HCT116 (cell line): ENCODE measurements around the gene NTNG2. TPM values are rescaled to one million over a fixed set of nuclear protein-coding genes. Genes with fewer than 3 reads are reported as not detected.

Experiments
- ATAC-seq: fragments of 200-7000 bp; cut with Tn5 transposase; 2 replicates; pipeline ENCODE4 v1.9.1; 2020; ENCODE audit warnings: mild to moderate bottlenecking, moderate library complexity
- BruUV-seq: library from RNA; stranded (reverse); fragments of 400-500 nt; replicated peaks from 2 replicates; lab custom pipeline; 2021; lab: Mats Ljungman, UMichigan
- CTCF ChIA-PET: fragments of 300-600 bp; sonication (Branson Sonifier 250); formaldehyde crosslinking; loops from one replicate; lab custom pipeline; 2021; ENCODE audit warnings: antibody characterized with exemption; lab: Charles Lee
- POLR2A ChIA-PET: fragments of 300-600, 350-600 bp; sonication (Branson Sonifier 250); formaldehyde crosslinking; loops from one replicate; lab custom pipeline; 2021; ENCODE audit warnings: antibody characterized with exemption; lab: Charles Lee
- RAD21 ChIA-PET, 2 experiments: fragments of 300-600 bp; sonication (Branson Sonifier 250); formaldehyde crosslinking; loops; one replicate each; lab custom pipeline; 2023; ENCODE audit warnings: low total read pairs in 2 of 2; ENCODE audit not compliant: uncharacterized antibody in 2 of 2, unreplicated experiment in 2 of 2, low non-redundant PET in 1 of 2; lab: Charles Lee
- DNase-seq: peaks from one replicate; pipeline ENCODE4 v3.0.0-alpha.2; 2010; ENCODE audit warnings: low read depth, low spot score
- H2AFZ ChIP-seq: fragments of 200-600 bp; shearing (Covaris generic), sonication (generic); 2 replicates; pipeline ENCODE4 v1.6.1; 2017; ENCODE audit warnings: low read depth, mixed run types, mixed read lengths, antibody characterized with exemption, low read length; ENCODE audit not compliant: poor library complexity, severe bottlenecking
- H3K27ac ChIP-seq: 2 replicates; pipeline ENCODE4 v1.5.1; 2012; ENCODE audit warnings: low read depth, low read length
- H3K27me3 ChIP-seq: fragments of 200-600 bp; sonication (generic); 2 replicates; pipeline ENCODE4 v1.6.1; 2016; ENCODE audit warnings: mixed run types, low read length, mixed read lengths; ENCODE audit not compliant: insufficient read depth
- H3K36me3 ChIP-seq, 2 experiments: fragments of 200-500 bp in 1 of 2; fragments of 200-600 bp in 1 of 2; sonication (Bioruptor generic) in 1 of 2; sonication (generic) in 1 of 2; 2 replicates each; pipeline versions ENCODE4 v1.5.1 to v1.6.1; 2014 to 2016; ENCODE audit warnings: low read length in 2 of 2, inconsistent platforms in 1 of 2, mixed read lengths in 1 of 2, mixed run types in 1 of 2; ENCODE audit not compliant: insufficient read depth in 2 of 2, control insufficient read depth in 1 of 2
- H3K4me1 ChIP-seq, 2 experiments: fragments of 200-600 bp in 1 of 2; sonication (generic) in 1 of 2; 2 replicates each; pipeline versions ENCODE4 v1.5.1 to v1.6.1; 2012 to 2017; ENCODE audit warnings: low read length in 2 of 2, inconsistent platforms in 1 of 2, mild to moderate bottlenecking in 1 of 2, mixed read lengths in 1 of 2, mixed run types in 1 of 2, moderate library complexity in 1 of 2; ENCODE audit not compliant: insufficient read depth in 2 of 2, control insufficient read depth in 1 of 2
- H3K4me2 ChIP-seq: fragments of 200-600 bp; sonication (generic); 2 replicates; pipeline ENCODE4 v1.6.1; 2017; ENCODE audit warnings: mixed run types, low read length, mixed read lengths
- H3K4me3 ChIP-seq, 2 experiments: fragments of 200-600 bp in 1 of 2; sonication (generic) in 1 of 2; replicated peaks in 1 of 2; 2 replicates each; pipeline ENCODE4 v1.5.1; 2011 to 2016; ENCODE audit warnings: low read length in 2 of 2, control low read depth in 1 of 2, low read depth in 1 of 2, mild to moderate bottlenecking in 1 of 2, mixed read lengths in 1 of 2, mixed run types in 1 of 2
- H3K79me2 ChIP-seq: fragments of 200-600 bp; sonication (generic); 2 replicates; pipeline ENCODE4 v1.6.1; 2017; ENCODE audit warnings: mild to moderate bottlenecking, mixed run types, low read length, moderate library complexity, mixed read lengths; ENCODE audit not compliant: insufficient read depth
- H3K9ac ChIP-seq: fragments of 200-600 bp; sonication (generic); 2 replicates; pipeline ENCODE4 v1.6.1; 2016; ENCODE audit warnings: low read length, mixed read lengths
- H3K9me2 ChIP-seq: fragments of 200-600 bp; sonication (generic), shearing (Covaris generic); 2 replicates; pipeline ENCODE4 v1.6.1; 2017; ENCODE audit warnings: mixed run types, mild to moderate bottlenecking, moderate library complexity; ENCODE audit not compliant: insufficient read depth
- H3K9me3 ChIP-seq, 2 experiments: fragments of 200-500 bp in 1 of 2; fragments of 200-600 bp in 1 of 2; sonication (Bioruptor generic) in 1 of 2; sonication (generic) in 1 of 2; 2 replicates each; pipeline ENCODE4 v1.6.1; 2014 to 2017; ENCODE audit warnings: low read length in 2 of 2, mixed read lengths in 2 of 2, inconsistent platforms in 1 of 2, low read depth in 1 of 2, mild to moderate bottlenecking in 1 of 2, mixed run types in 1 of 2, moderate library complexity in 1 of 2; ENCODE audit not compliant: control insufficient read depth in 1 of 2, insufficient read depth in 1 of 2
- H4K20me1 ChIP-seq: fragments of 200-600 bp; sonication (generic), shearing (Covaris generic); 2 replicates; pipeline ENCODE4 v1.6.1; 2017; ENCODE audit warnings: mixed run types, mild to moderate bottlenecking, moderate library complexity; ENCODE audit not compliant: insufficient read depth
- ATF3 ChIP-seq: IDR thresholded peaks from 2 replicates; pipeline ENCODE4 v1.6.1; 2012
- EGR1 ChIP-seq: IDR thresholded peaks from 2 replicates; pipeline ENCODE4 v1.6.1; 2012; ENCODE audit warnings: low read depth
- EZH2 ChIP-seq: fragments of 200-600 bp; sonication (generic); IDR thresholded peaks from 2 replicates; pipeline ENCODE4 v1.6.1; 2017; ENCODE audit warnings: antibody characterized with exemption, mixed run types
- EZH2phosphoT487 ChIP-seq: fragments of 200-600 bp; IDR thresholded peaks from 2 replicates; pipeline ENCODE4 v1.6.1; 2018; ENCODE audit warnings: antibody characterized with exemption, borderline replicate concordance
- FOSL1 ChIP-seq: IDR thresholded peaks from 2 replicates; pipeline ENCODE4 v1.6.1; 2012; ENCODE audit warnings: low read depth
- MAX ChIP-seq: IDR thresholded peaks from 2 replicates; pipeline ENCODE4 v1.6.1; 2012
- RAD21 ChIP-seq: IDR thresholded peaks from 2 replicates; pipeline ENCODE4 v1.6.1; 2012; ENCODE audit warnings: low read depth, mild to moderate bottlenecking
- SIN3A ChIP-seq: IDR thresholded peaks from 2 replicates; pipeline ENCODE4 v1.6.1; 2012; ENCODE audit warnings: low read depth
- SP1 ChIP-seq: IDR thresholded peaks from 2 replicates; pipeline ENCODE4 v1.6.1; 2012; ENCODE audit warnings: low read depth
- SRF ChIP-seq: IDR thresholded peaks from 2 replicates; pipeline ENCODE4 v1.6.1; 2012; ENCODE audit warnings: low read depth
- TCF7L2 ChIP-seq: IDR thresholded peaks from 2 replicates; pipeline ENCODE4 v1.7.0; 2011; ENCODE audit warnings: borderline replicate concordance, inconsistent platforms; ENCODE audit not compliant: insufficient read depth, insufficient read length; ENCODE audit errors: extremely low read depth
- YY1 ChIP-seq: IDR thresholded peaks from 2 replicates; pipeline ENCODE4 v1.6.1; 2011; ENCODE audit warnings: low read length, low read depth, moderate library complexity, mild to moderate bottlenecking; ENCODE audit not compliant: insufficient replicate concordance; ENCODE audit errors: extremely low read depth
- ZFX ChIP-seq: fragments of 450-650 bp; IDR thresholded peaks from 2 replicates; pipeline ENCODE4 v1.6.1; 2017
- ZNF274 ChIP-seq: fragments of 200-500 bp; sonication (Bioruptor generic); IDR thresholded peaks from 2 replicates; pipeline ENCODE4 v1.6.1; 2014; ENCODE audit warnings: mild to moderate bottlenecking, low read depth, low read length, inconsistent platforms
- intact Hi-C: fragments of 100-400 bp; cut with micrococcal nuclease; formaldehyde crosslinking; loops from 2 replicates; pipeline ENCODE4 v1.10.0; 2022
- total RNA-seq: library from RNA; stranded (reverse); gene quantifications from one replicate; pipeline ENCODE4 v1.2.1, GENCODE V29; 2021; ENCODE audit not compliant: unreplicated experiment

The NTNG2 gene
- total RNA-seq, 1 experiment from 2014 or later: 2.5 TPM

- H4K20me1 ChIP-seq: no peaks in the 10 kb centered on the region
- BruUV-seq: no TSS peak
- TF ChIP-seq ATF3 (no peak), EZH2 (no peak), YY1 (no peak), SIN3A (no peak), SRF (no peak), ZFX (no peak), MAX (no peak), FOSL1 (no peak), EGR1 (no peak), TCF7L2 (no peak)
- no peak for DNase-seq
- CTCF ChIA-PET: no interaction called here
- H3K9ac ChIP-seq: no peak overlapping the region
- H3K9me3 ChIP-seq: 0 out of 4 replicates have a peak, but pooled peaks cover 0 to 4% of the 10 kb centered on the region in 2 experiments
- 0 out of 4 replicates have a peak, but pooled peaks cover 0 to 3% of the 10 kb centered on the region in 2 experiments for H3K4me1 ChIP-seq
- no peak overlapping the region for H3K4me3 ChIP-seq
- H3K27me3 ChIP-seq: peaks cover 9% of the 10 kb centered on the region; the same call in 1 of the 2 replicates
- H3K27ac ChIP-seq: no peak overlapping the region
- RAD21 ChIA-PET: no interaction called here
- H3K4me2 ChIP-seq: no peak overlapping the region
- no peaks in the 10 kb centered on the region for H3K9me2 ChIP-seq
- ATAC-seq: no peak
- intact Hi-C loops: no loop called here
- POLR2A ChIA-PET: no interaction called here
- no peak overlapping the region for H2AFZ ChIP-seq
- no peaks in the 10 kb centered on the region for H3K36me3 ChIP-seq
- H3K79me2 ChIP-seq: no peaks in the 10 kb centered on the region
Measured at GRCh38 chr9:132197856-132198550, 36.1 kb downstream of the NTNG2 start.

GRCh38 chr9:132199056-132199455 lies 37.2 kb downstream of the NTNG2 start:
- ChIA-PET RAD21 (no interaction called here), CTCF (no interaction called here)
- intact Hi-C loops: no loop called here
- BruUV-seq: no TSS peak
- Histone ChIP-seq H3K4me2 (no peak overlapping the region), H3K4me3 (no peak overlapping the region), H3K4me1 (0 out of 4 replicates have a peak, but pooled peaks cover 0 to 3% of the 10 kb centered on the region in 2 experiments), H3K36me3 (no peaks in the 10 kb centered on the region), H3K9me3 (0 out of 4 replicates have a peak, but pooled peaks cover 0 to 4% of the 10 kb centered on the region in 2 experiments), H3K79me2 (no peaks in the 10 kb centered on the region), H3K9me2 (no peaks in the 10 kb centered on the region), H2AFZ (no peak overlapping the region), H3K9ac (no peak overlapping the region), H3K27ac (no peak overlapping the region), H3K27me3 (peaks cover 17% of the 10 kb centered on the region), H4K20me1 (no peaks in the 10 kb centered on the region)
- no peak for ATAC-seq
- TF ChIP-seq EZH2phosphoT487 (no peak), ZFX (no peak), RAD21 (no peak), SP1 (no peak), TCF7L2 (no peak), ZNF274 (no peak)
- TF ChIP-seq, all 23 proteins: peak for 0
- no peak for DNase-seq
- POLR2A ChIA-PET: no interaction called here
